ENCODE measurements around the gene SYNE1. TPM values are rescaled to one million over a fixed set of nuclear protein-coding genes. Genes with fewer than 3 reads are reported as not detected.

SYNE1 gene
- total RNA-seq, 2 experiments from 2014 or later: 29.5 to 35.1 TPM

DNA sequence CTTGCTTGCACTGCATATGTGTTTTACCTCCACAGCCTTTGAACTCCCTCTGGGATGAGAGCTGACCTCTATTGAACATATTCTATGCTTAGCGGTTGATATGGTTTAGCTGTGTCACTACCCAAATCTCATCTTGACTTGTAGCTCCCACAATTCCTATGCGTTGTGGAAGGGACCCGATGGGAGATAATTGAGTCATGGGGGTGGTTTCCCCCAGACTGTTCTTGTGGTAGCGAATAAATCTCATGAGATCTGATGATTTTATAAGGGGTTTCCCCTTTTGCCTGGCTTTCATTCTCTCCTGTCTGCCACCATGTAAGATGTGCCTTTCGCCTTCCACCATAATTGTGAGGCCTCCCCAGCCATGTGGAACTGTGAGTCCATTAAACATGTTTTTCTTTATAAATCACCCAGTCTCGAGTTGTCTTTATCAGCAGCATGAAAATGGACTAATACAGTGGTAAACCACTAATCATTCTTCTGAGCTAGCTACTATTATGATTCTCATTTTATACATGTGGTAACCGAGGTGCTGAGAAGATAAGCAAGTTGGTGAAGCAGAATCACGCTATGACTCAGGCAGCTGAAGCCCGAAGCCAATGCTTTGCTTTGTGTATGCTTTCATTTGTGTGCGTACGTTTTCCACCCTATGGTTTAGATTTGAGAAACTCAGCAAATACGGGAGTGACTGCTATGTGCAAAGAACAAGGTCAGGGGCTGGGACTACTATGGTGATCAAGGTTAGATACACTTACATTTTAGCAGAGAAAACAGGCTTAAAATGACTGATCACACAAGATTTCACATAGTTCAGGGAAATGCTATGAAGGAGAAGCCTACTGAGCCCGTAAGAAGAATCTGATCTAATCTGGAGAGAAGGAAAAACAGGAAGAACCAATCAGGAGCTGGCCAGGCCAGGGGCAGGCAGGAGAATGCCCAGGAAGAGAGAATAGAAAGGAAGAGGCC is 466.2 kb downstream of the SYNE1 start:
- peaks cover 52% of the 10 kb centered on the region for H3K4me1 Mint-ChIP-seq (ENCODE audit: low read depth)
- ChIA-PET CTCF (interaction anchor here (0.7 to 1.4 kb wide), 2 partner anchors 9 to 14 kb away, joined by 3 to 4 read pairs; no protein-coding TSS in a partner anchor), POLR2A (interaction anchor here (0.7 to 3.0 kb wide), 4 partner anchors 9 to 128 kb away, joined by 3 to 16 read pairs (median 6); no protein-coding TSS in a partner anchor)
- H3K27me3 Mint-ChIP-seq: no peaks in the 10 kb centered on the region
- peak; percentile 89 for ATAC-seq
- TF ChIP-seq, protein P1, sequence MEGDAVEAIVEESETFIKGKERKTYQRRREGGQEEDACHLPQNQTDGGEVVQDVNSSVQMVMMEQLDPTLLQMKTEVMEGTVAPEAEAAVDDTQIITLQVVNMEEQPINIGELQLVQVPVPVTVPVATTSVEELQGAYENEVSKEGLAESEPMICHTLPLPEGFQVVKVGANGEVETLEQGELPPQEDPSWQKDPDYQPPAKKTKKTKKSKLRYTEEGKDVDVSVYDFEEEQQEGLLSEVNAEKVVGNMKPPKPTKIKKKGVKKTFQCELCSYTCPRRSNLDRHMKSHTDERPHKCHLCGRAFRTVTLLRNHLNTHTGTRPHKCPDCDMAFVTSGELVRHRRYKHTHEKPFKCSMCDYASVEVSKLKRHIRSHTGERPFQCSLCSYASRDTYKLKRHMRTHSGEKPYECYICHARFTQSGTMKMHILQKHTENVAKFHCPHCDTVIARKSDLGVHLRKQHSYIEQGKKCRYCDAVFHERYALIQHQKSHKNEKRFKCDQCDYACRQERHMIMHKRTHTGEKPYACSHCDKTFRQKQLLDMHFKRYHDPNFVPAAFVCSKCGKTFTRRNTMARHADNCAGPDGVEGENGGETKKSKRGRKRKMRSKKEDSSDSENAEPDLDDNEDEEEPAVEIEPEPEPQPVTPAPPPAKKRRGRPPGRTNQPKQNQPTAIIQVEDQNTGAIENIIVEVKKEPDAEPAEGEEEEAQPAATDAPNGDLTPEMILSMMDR (IDR thresholded peaks at IDR 0.05): no peak
- peaks cover 9% of the 10 kb centered on the region for H3K9me3 Mint-ChIP-seq
- H3K36me3 Mint-ChIP-seq (ENCODE audit: low read depth): peaks cover 59% of the 10 kb centered on the region
- intact Hi-C loops (cut with micrococcal nuclease): loop anchor here (1.0 kb wide), 1 partner anchor 14 kb away; no protein-coding TSS in a partner anchor
- peak overlapping the region; percentile 93 for H3K27ac Mint-ChIP-seq
- peak; percentile 76 for DNase-seq
- H3K4me3 Mint-ChIP-seq: peak overlapping the region; percentile 49

DNA sequence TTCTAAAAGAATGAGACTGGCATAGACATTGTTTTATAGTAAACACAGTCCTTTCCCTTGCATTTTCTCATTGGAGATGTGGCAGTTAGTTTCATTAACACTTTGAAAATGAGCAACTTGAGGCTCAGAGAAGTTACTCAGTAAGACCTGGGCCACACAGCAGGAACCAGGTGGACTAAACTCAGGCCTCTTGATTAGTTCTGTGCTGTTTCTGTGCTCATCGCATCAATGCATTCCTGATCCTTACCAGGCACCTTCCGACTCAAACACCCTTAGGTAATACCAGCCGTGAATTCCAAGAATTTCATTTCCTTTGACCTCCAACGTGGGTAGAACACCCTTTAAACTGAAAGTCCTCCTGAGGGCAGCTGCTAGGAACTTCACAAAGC is 466.9 kb downstream of the SYNE1 start:
- intact Hi-C loops (cut with micrococcal nuclease): loop anchor here (1.0 kb wide), 1 partner anchor 15 kb away; no protein-coding TSS in a partner anchor
- Mint-ChIP-seq H3K4me3 (peak overlapping the region; percentile 49), H3K9me3 (peaks cover 9% of the 10 kb centered on the region), H3K27me3 (no peaks in the 10 kb centered on the region), H3K27ac (peak overlapping the region; percentile 93), H3K4me1 (ENCODE audit: low read depth) (peaks cover 51% of the 10 kb centered on the region), H3K36me3 (ENCODE audit: low read depth) (peaks cover 56% of the 10 kb centered on the region)
- DNase-seq: no peak
- ChIA-PET POLR2A (interaction anchor here (1.8 to 3.0 kb wide), 3 partner anchors 13 to 128 kb away, joined by 5 to 16 read pairs (median 8); no protein-coding TSS in a partner anchor), CTCF (no interaction called here)
- ATAC-seq: no peak
- TF ChIP-seq, protein P1 (IDR thresholded peaks at IDR 0.05): no peak

DNA sequence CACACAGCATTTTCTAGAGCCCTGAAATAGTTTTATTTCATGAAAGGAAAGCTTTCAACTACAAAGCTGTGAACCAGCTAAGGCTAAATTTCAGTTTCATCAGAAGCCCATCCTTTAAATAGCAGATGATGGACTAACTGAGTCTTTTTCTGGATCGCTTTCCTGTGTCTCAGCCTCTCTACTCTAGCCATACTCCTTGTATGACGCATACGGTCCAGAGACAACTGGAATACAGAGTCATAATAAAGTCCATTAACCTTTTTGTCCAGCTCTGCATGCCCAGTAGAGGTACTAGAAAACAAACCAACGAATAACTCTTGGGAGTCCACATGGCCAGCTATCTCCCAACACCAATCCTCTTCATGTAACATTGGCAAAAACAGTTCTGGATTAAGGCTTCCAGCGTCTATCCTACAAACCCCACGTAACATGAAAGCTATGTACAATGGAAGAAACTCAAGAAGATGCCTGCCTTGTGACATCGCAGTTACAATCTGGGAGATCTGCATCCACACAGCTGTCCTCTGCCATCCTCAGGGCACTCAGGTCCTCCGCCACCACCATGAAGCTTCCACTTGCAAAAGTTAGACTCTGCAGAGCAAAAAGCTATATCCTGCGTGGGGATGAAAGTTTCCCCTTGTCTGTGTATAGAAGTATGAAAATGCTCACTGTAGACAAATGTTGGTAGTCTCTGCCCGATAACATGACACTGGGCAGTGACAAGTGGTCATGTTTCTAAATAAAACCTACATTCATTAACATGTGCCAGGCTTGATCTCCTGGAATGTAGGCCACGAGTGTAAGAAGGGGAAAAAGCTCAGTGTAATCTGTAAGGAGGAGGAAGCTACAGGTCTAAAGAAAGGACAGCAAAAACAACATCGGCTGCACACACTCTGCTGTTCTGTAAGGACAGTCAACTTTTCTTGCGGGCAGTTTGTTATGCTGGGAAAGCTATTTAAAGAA is 469.2 kb downstream of the SYNE1 start:
- ChIA-PET POLR2A (interaction anchor here (0.7 to 1.0 kb wide), 4 partner anchors 15 to 812 kb away, joined by 3 read pairs; no protein-coding TSS in a partner anchor), CTCF (interaction anchor here (0.6 to 1.6 kb wide), 4 partner anchors 9 to 25 kb away, joined by 3 to 5 read pairs (median 4); no protein-coding TSS in a partner anchor)
- DNase-seq: no peak
- intact Hi-C loops (cut with micrococcal nuclease): no loop called here
- Mint-ChIP-seq H3K9me3 (peaks cover 9% of the 10 kb centered on the region), H3K27me3 (no peaks in the 10 kb centered on the region), H3K36me3 (ENCODE audit: low read depth) (peaks cover 48% of the 10 kb centered on the region), H3K4me3 (no peak overlapping the region), H3K27ac (no peak overlapping the region), H3K4me1 (ENCODE audit: low read depth) (peaks cover 40% of the 10 kb centered on the region)
- TF ChIP-seq, protein P1 (IDR thresholded peaks at IDR 0.05): no peak
- no peak for ATAC-seq

DNA sequence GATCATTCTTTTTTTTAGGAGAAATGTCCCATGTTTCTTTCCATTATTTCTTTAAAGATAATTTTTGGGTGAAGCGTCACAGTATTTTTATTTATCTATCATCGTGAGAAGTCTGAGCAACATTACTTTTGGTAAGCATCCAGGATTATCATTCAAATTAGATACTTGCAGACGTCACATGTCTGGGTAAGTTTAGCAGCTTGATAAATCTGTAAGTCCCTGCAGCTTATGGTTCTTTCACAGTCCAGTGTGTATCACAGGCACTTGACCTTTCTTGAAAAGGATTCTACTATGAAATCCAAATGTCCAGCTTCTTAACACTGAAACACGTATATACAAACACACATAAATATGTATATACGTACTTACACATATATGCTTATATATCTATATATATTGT is 470.3 kb downstream of the SYNE1 start:
- Mint-ChIP-seq H3K4me3 (no peak overlapping the region), H3K4me1 (ENCODE audit: low read depth) (peaks cover 39% of the 10 kb centered on the region), H3K9me3 (peaks cover 9% of the 10 kb centered on the region), H3K27ac (no peak overlapping the region), H3K27me3 (no peaks in the 10 kb centered on the region), H3K36me3 (ENCODE audit: low read depth) (peaks cover 47% of the 10 kb centered on the region)
- TF ChIP-seq, protein P1 (IDR thresholded peaks at IDR 0.05): no peak
- ChIA-PET CTCF (interaction anchor here (1.6 kb wide), 1 partner anchor 17 kb away, joined by 5 read pairs; no protein-coding TSS in a partner anchor), POLR2A (interaction anchor here (0.7 kb wide), 1 partner anchor 16 kb away, joined by 3 read pairs; no protein-coding TSS in a partner anchor)
- DNase-seq (no peak), ATAC-seq (no peak)
- intact Hi-C loops (cut with micrococcal nuclease): no loop called here

Measured in activated CD8-positive, alpha-beta T cell treated with anti-CD3 and anti-CD28 coated beads for 36 hours (primary cell).